ENCODE data around the gene TMEM184A.

Gene TMEM184A

DNA sequence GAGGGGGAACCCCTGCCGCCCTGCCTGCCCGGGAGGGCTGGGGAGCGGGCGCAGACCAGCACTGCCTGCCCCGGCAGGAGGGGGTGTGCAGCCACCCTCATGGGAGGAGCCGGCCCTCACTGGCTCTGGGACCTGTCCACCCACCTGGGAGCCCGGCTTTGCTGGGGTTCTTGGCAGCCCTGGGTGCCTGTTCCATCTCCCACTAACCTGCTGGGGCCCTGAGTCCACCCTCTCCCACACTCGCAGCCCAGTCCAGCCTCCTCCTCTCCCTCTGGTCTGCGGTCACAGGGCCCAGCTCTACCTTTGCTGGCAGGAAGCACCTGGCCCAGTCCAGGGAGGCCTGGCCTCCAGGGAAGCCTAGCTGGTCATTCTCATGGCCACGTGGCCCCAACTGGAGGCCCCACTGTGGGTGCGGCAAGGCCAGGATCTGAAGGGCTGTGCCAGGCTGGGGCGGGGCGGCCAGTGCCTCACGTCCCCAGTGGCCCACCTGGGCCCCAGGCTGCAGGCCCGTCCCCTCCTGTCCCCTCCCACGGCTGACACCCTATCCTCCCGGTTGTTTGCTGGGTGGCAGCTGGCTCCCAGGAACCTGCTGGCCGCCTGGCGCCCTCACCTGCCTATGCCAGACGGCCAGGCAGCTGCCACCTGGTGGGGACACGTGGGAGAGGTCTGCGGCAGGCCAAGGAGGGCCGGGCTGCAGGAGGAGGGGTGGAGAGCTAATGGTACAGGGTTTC is at the start of gene TMEM184A:
Gene TMEM184A, minus strand, starts transcription at position 393 of the 731 bp plus-strand sequence. CDS start 721 bp downstream, outside the sequence.
- in situ Hi-C loops (cut with MboI; ENCODE audit: low sequenced_read_pairs, unreplicated experiment): no loop called here
- DNase-seq (ENCODE audit: low spot score): peak; percentile 71
- TF ChIP-seq, protein P1, sequence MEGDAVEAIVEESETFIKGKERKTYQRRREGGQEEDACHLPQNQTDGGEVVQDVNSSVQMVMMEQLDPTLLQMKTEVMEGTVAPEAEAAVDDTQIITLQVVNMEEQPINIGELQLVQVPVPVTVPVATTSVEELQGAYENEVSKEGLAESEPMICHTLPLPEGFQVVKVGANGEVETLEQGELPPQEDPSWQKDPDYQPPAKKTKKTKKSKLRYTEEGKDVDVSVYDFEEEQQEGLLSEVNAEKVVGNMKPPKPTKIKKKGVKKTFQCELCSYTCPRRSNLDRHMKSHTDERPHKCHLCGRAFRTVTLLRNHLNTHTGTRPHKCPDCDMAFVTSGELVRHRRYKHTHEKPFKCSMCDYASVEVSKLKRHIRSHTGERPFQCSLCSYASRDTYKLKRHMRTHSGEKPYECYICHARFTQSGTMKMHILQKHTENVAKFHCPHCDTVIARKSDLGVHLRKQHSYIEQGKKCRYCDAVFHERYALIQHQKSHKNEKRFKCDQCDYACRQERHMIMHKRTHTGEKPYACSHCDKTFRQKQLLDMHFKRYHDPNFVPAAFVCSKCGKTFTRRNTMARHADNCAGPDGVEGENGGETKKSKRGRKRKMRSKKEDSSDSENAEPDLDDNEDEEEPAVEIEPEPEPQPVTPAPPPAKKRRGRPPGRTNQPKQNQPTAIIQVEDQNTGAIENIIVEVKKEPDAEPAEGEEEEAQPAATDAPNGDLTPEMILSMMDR (IDR thresholded peaks at IDR 0.05; ENCODE audit: borderline replicate concordance, control extremely low read depth, extremely low read depth, insufficient read depth, missing control alignments): peak; percentile 39

DNA sequence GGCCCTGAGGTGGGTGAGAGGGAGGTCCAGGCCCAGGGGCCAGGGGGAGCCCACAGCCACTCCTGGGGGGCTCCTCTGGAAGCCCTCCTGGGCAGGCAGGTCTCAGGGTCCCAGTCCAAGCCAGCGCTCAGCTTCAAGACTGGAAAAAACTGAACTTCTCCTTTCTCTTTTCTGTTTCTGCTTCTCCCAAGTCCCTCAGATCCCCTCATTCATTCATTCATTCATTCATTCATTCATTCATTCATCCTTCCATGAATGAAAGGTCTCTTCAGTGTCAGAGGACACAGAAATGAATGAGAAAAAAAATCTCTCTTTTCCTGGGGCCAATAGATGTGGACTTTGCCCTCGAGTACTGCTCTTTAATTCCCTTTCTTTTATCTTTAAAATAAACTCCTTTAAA is 48.4 kb upstream of the TMEM184A start:
- in situ Hi-C loops (cut with MboI; ENCODE audit: low sequenced_read_pairs, unreplicated experiment): no loop called here
- DNase-seq (ENCODE audit: low spot score): no peak
- TF ChIP-seq, protein P1 (IDR thresholded peaks at IDR 0.05; ENCODE audit: borderline replicate concordance, control extremely low read depth, extremely low read depth, insufficient read depth, missing control alignments): no peak

DNA sequence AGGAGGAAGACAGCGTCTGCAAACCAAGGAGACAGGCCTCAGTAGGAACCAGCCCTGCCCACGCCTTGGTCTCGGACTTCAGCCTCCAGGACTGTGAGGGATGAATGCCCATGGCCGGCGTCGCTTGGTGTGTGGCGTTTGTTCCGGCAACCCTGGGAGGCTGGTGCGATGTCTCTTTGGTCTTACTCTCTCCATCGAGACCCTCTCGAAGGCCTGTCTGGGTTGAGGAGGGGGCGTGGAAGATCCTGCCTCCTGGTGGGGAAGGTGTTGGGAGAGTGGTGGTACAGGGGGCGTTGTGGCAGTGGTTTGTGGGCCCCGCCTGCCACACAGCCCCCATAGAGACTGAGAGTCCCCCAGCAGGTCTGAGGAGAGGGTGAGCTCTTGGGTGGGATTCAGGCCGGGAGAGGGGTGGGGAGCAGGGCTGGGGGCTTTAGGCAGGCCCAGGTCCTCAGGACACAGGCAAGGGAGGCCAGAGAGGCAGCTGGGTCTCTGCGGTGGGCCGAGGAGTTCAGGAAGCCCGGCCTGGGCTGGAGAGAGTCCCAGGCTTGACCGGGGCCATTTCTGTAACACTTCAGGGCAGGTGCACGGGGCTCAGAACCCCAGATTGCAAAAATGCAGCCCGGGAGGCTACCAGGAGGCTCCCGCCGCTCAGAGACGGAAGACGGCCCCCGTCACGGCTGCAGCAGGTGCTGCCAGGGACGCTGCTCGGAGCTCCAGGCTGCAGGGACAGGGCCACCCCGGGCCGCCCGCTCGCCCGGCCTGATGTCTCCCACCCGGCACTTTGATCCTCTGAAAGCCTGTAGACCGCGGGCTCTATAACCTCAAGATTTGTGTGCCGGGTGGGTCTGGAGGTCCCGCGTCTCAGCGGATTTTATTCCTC is 47.6 kb upstream of the TMEM184A start:
- in situ Hi-C loops (cut with MboI; ENCODE audit: low sequenced_read_pairs, unreplicated experiment): no loop called here
- TF ChIP-seq, protein P1 (IDR thresholded peaks at IDR 0.05; ENCODE audit: borderline replicate concordance, control extremely low read depth, extremely low read depth, insufficient read depth, missing control alignments): no peak
- DNase-seq (ENCODE audit: low spot score): no peak

DNA sequence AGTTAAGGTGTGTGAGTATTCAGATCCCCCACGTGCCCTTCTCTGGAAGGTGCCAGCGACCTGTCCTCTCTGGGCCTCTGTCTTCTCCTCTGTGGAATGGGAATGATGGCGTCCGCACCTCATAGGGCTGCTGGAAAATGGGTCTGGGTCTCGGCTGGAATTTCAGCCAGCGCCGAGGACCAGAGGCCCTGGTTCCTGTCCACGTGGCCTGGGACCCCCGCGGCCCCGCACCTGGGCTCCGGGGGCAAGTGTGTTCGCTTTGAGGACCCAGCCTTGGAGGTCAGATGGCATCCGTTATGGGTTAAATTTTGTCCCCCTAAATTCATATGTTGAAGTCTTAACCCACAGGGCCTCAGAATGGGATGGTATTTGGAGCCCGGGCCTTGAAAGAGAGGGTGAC is 46.4 kb upstream of the TMEM184A start:
- in situ Hi-C loops (cut with MboI; ENCODE audit: low sequenced_read_pairs, unreplicated experiment): no loop called here
- TF ChIP-seq, protein P1 (IDR thresholded peaks at IDR 0.05; ENCODE audit: borderline replicate concordance, control extremely low read depth, extremely low read depth, insufficient read depth, missing control alignments): no peak

DNA sequence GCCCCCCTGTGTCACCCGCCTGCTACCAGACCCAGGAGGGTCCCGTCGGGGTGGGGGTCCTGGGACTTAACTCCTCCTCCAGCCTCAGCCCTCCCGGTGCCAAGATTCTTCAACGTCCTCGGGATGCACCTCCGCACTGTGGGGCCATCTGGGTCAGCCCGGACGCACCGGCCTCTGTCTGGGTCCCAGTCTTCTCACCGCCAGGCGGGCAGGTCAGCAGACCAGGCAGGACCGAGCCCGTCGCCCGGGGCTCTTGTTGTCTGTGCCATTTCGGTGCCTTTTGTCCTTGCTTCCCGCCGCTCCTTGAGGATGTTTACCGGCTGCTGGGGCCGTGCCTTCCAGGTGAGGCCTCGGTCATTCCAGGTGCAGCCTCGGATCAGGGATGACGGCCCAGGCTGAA is 46.0 kb upstream of the TMEM184A start:
- DNase-seq (ENCODE audit: low spot score): no peak
- in situ Hi-C loops (cut with MboI; ENCODE audit: low sequenced_read_pairs, unreplicated experiment): no loop called here
- TF ChIP-seq, protein P1 (IDR thresholded peaks at IDR 0.05; ENCODE audit: borderline replicate concordance, control extremely low read depth, extremely low read depth, insufficient read depth, missing control alignments): no peak

More for the DNA sequence above, 46.4 kb upstream of the TMEM184A start:
- no peak for DNase-seq (ENCODE audit: low spot score)

DNA sequence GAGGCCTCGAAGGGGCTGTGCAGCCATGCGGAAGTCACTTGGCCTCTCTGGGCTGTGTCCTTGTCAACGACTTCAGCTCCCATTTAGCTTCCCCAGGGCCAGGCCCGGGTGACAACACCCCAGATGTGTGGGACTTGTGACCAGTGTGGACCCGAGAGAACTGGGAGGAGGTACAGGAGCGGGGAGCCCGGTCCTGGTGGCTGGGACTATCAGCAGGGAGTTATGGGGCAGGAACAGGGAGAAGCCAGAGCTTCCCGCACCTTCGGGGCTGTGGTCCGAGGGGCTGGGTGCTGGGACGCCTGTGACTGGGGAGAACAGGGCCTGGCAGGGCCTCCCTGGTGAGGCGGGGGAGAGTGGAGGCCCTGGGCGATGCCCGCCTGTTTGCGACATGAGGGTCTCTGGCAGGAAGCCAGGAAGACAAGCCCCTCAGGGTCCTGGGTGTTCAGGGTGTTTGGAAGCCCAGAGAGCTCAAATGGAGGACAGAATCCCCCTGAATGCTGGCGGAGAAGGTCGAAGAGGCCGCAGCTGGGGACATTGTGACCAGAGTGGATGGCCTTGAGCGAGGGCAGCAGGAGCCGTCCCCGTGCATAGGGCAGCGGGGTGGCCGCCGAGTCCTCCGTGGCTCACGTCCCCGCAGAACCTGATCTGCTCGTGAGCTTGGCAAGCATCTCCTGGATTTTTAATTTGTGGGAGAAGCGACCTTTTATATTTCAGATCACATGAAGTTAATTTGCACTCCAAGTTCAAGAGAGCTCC is 43.8 kb upstream of the TMEM184A start:
- TF ChIP-seq, protein P1 (IDR thresholded peaks at IDR 0.05; ENCODE audit: borderline replicate concordance, control extremely low read depth, extremely low read depth, insufficient read depth, missing control alignments): no peak
- in situ Hi-C loops (cut with MboI; ENCODE audit: low sequenced_read_pairs, unreplicated experiment): loop anchor here (25.0 kb wide), 1 partner anchor 737 kb away; no protein-coding TSS in a partner anchor
- DNase-seq (ENCODE audit: low spot score): no peak

All from GM13976 (cell line).